ENCODE results near the gene PPP1R26. TPM values are rescaled to one million over a fixed set of nuclear protein-coding genes. Genes with fewer than 3 reads are reported as not detected.

Gene PPP1R26
- total and polyA plus RNA-seq, 2 of the 13 experiments (the other 11 are each of a cell fraction or from before 2014, with no cell fraction given) = 8.6 to 11.6 TPM

- whole genome bisulfite sequencing (ENCODE audit: low lambda C conversion rate) = 54% methylated on average over 3 of the region's 3 CpGs
- no peak overlapping the region for H3K4me2 ChIP-seq (ENCODE audit: low read depth, low read length)
- no peaks in the 10 kb centered on the region for H3K79me2 ChIP-seq (ENCODE audit: insufficient read depth, low read length)
- H3K9ac ChIP-seq (ENCODE audit: insufficient read depth, low read depth, low read length) = no peak overlapping the region
- FAIRE-seq (no peak), ATAC-seq (no peak), DNase-seq (ENCODE audit: low spot score) (no peak)
- H3K27me3 ChIP-seq (ENCODE audit: control insufficient read depth in 1 of 2, insufficient read depth in 2 of 2, low read length in 2 of 2) = peaks cover 0 to 35% of the 10 kb centered on the region in 2 experiments; a peak in 3 of 5 replicates
- no peaks in the 10 kb centered on the region for H3K4me1 ChIP-seq (ENCODE audit: insufficient read depth, low read length)
- no peaks in the 10 kb centered on the region for H3K36me3 ChIP-seq (replicated peaks in 1 of 2; ENCODE audit: control insufficient read depth in 1 of 2, insufficient read depth in 2 of 2, low read length in 2 of 2)
- ChIA-PET POLR2A (no interaction called here), CTCF (ENCODE audit: low intra/inter-chr PET ratio, low total read pairs) (no interaction called here)
- intact Hi-C loops (cut with micrococcal nuclease; ENCODE audit: unreplicated experiment) = no loop called here
- H3K27ac ChIP-seq (ENCODE audit: extremely low read length, insufficient read depth, low read length) = no peak overlapping the region
- BruUV-seq (replicated peaks) = no TSS peak
- in situ Hi-C loops (cut with HindIII; ENCODE audit: extremely low pct_ligation_motif_present, low pct_unique_long_range_greater_than_20kb) = no loop called here
- H4K20me1 ChIP-seq (ENCODE audit: insufficient read depth, low read length) = no peaks in the 10 kb centered on the region
- H2AFZ ChIP-seq (ENCODE audit: low read length) = no peak overlapping the region
- H3K9me3 ChIP-seq (ENCODE audit: low read length) = no peaks in the 10 kb centered on the region
- H3K4me3 ChIP-seq (replicated peaks in 1 of 3; ENCODE audit: insufficient read depth in 1 of 3, low read depth in 2 of 3, low read length in 3 of 3) = no peak overlapping the region
- TF ChIP-seq ISX (CRISPR knock-in tag; conservative IDR thresholded peaks at IDR 0.05) (no peak), HNF1B (CRISPR knock-in tag; IDR thresholded peaks at IDR 0.05) (no peak), RARG (CRISPR knock-in tag; IDR thresholded peaks at IDR 0.05; ENCODE audit: low read depth) (no peak), SUZ12 (IDR thresholded peaks at IDR 0.05; ENCODE audit: low read depth, low read length) (no peak), STAG1 (CRISPR knock-in tag; IDR thresholded peaks at IDR 0.05) (no peak), ZNF629 (CRISPR knock-in tag; conservative IDR thresholded peaks at IDR 0.05) (no peak), MED8 (CRISPR knock-in tag; IDR thresholded peaks at IDR 0.05; ENCODE audit: insufficient replicate concordance) (no peak), RBFOX2 (IDR thresholded peaks at IDR 0.05; ENCODE audit: low read depth, low read length) (no peak), TEF (CRISPR knock-in tag; IDR thresholded peaks at IDR 0.05) (no peak), KDM4B (CRISPR knock-in tag; IDR thresholded peaks at IDR 0.05) (no peak), JARID2 (CRISPR knock-in tag; IDR thresholded peaks at IDR 0.05; ENCODE audit: insufficient replicate concordance) (no peak), ZNF18 (CRISPR knock-in tag; IDR thresholded peaks at IDR 0.05; ENCODE audit: insufficient replicate concordance) (no peak), ZMYM3 (CRISPR knock-in tag; IDR thresholded peaks at IDR 0.05) (no peak), EED (CRISPR knock-in tag; IDR thresholded peaks at IDR 0.05) (no peak), STAT5B (CRISPR knock-in tag; IDR thresholded peaks at IDR 0.05) (no peak)
- TF ChIP-seq, protein P1, sequence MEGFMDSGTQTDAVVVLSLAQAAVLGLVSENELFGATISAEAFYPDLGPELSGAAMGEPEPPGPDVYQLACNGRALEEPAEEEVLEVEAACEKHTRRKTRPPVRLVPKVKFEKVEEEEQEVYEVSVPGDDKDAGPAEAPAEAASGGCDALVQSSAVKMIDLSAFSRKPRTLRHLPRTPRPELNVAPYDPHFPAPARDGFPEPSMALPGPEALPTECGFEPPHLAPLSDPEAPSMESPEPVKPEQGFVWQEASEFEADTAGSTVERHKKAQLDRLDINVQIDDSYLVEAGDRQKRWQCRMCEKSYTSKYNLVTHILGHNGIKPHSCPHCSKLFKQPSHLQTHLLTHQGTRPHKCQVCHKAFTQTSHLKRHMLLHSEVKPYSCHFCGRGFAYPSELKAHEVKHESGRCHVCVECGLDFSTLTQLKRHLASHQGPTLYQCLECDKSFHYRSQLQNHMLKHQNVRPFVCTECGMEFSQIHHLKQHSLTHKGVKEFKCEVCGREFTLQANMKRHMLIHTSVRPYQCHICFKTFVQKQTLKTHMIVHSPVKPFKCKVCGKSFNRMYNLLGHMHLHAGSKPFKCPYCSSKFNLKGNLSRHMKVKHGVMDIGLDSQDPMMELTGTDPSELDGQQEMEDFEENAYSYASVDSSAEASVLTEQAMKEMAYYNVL (CRISPR knock-in tag; IDR thresholded peaks at IDR 0.05; ENCODE audit: borderline replicate concordance) = no peak
Measured at GRCh38 chr9:135533113-135533512, 53.5 kb downstream of the PPP1R26 start.

Measured in HepG2 (cell line).